ENCODE results near the gene CDK8.
"Not testable (repeated sequence)": the region's sequence is repeated elsewhere in the genome, so short reads cannot be mapped to it uniquely, and the experiment has no call there.

The CDK8 gene

GRCh38 chr13:26254583-26255111, 718 bp downstream of the CDK8 start:
- peak; percentile 24 for DNase-seq

- DNase-seq = no peak
These were observed 1.2 kb downstream of the CDK8 start for GRCh38 chr13:26255115-26255514.

GRCh38 chr13:26255691-26256277, 1.9 kb downstream of the CDK8 start:
- DNase-seq = peak; percentile 4

GRCh38 chr13:26257049-26257448, 3.1 kb downstream of the CDK8 start:
- DNase-seq = no peak

GRCh38 chr13:26259634-26260033, 5.7 kb downstream of the CDK8 start:
- DNase-seq = no peak

GRCh38 chr13:26262156-26262555, 8.2 kb downstream of the CDK8 start:
- DNase-seq = no peak

- DNase-seq = no peak
These were observed 12.4 kb downstream of the CDK8 start for GRCh38 chr13:26266311-26266710.

- DNase-seq = no peak
These were observed 16.8 kb downstream of the CDK8 start for GRCh38 chr13:26270707-26271106.

GRCh38 chr13:26272621-26273020, 18.7 kb downstream of the CDK8 start:
- no peak for DNase-seq

- DNase-seq = peak; percentile 56
These were observed 26.4 kb downstream of the CDK8 start for GRCh38 chr13:26280295-26280694.

GRCh38 chr13:26280822-26281221, 26.9 kb downstream of the CDK8 start:
- DNase-seq = peak; percentile 5

GRCh38 chr13:26285911-26286310, 32.0 kb downstream of the CDK8 start:
- peak; percentile 54 for DNase-seq

GRCh38 chr13:26288838-26289237, 34.9 kb downstream of the CDK8 start:
- DNase-seq = not testable (repeated sequence)

GRCh38 chr13:26295812-26296211, 41.9 kb downstream of the CDK8 start:
- no peak for DNase-seq

- no peak for DNase-seq
These were observed 45.3 kb downstream of the CDK8 start for GRCh38 chr13:26299168-26299750.

- DNase-seq = peak; percentile 72
These were observed 46.2 kb downstream of the CDK8 start for GRCh38 chr13:26300140-26300539.

- DNase-seq = no peak
These were observed 51.7 kb downstream of the CDK8 start for GRCh38 chr13:26305676-26306075.

GRCh38 chr13:26307701-26308100, 53.8 kb downstream of the CDK8 start:
- DNase-seq = no peak

- DNase-seq = no peak
These were observed 54.3 kb downstream of the CDK8 start for GRCh38 chr13:26308250-26308649.

- DNase-seq = no peak
These were observed 54.9 kb downstream of the CDK8 start for GRCh38 chr13:26308836-26309235.

GRCh38 chr13:26310003-26310402, 56.1 kb downstream of the CDK8 start:
- DNase-seq = no peak

GRCh38 chr13:26310470-26310869, 56.5 kb downstream of the CDK8 start:
- DNase-seq = no peak

- not testable (repeated sequence) for DNase-seq
These were observed 58.1 kb downstream of the CDK8 start for GRCh38 chr13:26312019-26312418.

GRCh38 chr13:26316095-26316494, 62.2 kb downstream of the CDK8 start:
- not testable (repeated sequence) for DNase-seq

GRCh38 chr13:26320766-26321165, 66.8 kb downstream of the CDK8 start:
- no peak for DNase-seq
